Kidney tubule cell (primary cell): ENCODE data around the gene ZNRF2.
"Not testable (repeated sequence)": the region's sequence is repeated elsewhere in the genome, so short reads cannot be mapped to it uniquely, and the experiment has no call there.

Source experiments
- DNase-seq: peaks from one replicate; pipeline ENCODE4 v3.0.0-alpha.2; 2018; ENCODE audit warnings: low spot score

The ZNRF2 gene

GRCh38 chr7:30287625-30288024, 3.2 kb downstream of the ZNRF2 start:
- peak; percentile 22 for DNase-seq

- not testable (repeated sequence) for DNase-seq
These were observed 5.2 kb downstream of the ZNRF2 start for GRCh38 chr7:30289634-30290033.

- DNase-seq, result peak; percentile 82
These were observed 5.9 kb downstream of the ZNRF2 start for GRCh38 chr7:30290317-30290716.

DNA sequence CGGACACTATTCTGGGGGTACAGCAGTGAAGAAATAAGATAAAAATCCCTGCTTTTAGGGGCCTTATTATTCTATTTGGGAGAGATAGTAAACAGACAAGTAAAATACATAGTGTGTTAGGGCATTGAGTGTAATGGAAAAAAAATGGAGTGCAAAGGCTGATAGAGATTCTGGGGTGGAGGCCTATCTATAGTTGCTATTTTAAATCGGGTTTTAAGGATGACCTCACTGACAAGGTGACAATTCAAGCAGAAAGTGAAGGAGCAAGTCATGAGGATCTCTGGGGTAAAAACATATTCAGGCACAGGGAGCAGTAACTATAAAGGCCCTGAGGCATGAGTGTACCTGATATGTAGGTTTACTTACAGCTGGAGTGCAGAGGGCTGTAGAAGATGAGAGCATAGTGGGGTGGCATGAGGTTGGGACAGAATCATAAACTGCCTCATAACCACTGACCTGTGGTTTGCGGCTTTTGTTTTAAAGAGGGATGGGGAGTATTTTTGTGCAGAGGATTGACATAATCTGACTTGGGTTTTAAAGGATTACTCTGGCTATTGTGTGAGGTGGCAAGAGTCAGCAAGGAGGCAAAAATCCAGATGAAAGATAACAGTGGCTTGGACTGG, 8.1 kb downstream of the ZNRF2 start:
- not testable (repeated sequence) for DNase-seq

GRCh38 chr7:30296304-30296703, 11.9 kb downstream of the ZNRF2 start:
- DNase-seq, result not testable (repeated sequence)

DNA sequence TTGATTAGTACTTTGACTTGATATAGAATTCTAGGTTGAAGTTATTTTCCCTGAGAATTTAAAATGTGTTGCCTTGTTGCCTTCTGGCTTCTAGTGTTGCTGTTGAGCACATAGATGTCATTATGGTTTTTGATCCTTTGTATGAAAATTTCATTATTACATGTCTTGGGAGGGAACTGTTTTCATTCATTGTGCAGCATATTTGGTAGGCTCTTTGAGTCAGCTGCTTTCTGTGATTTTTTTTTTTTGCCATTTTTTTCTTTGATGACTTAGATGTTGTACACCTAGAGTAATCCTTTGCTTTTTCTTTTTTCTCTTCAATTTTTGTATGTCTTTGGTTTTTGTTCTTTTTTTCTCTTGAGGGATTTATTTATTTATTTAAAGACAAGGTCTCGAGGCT, 13.1 kb downstream of the ZNRF2 start:
- not testable (repeated sequence) for DNase-seq

- not testable (repeated sequence) for DNase-seq
These were observed 14.0 kb downstream of the ZNRF2 start for GRCh38 chr7:30298409-30298808.

GRCh38 chr7:30301751-30302150, 17.4 kb downstream of the ZNRF2 start:
- DNase-seq, result no peak

DNA sequence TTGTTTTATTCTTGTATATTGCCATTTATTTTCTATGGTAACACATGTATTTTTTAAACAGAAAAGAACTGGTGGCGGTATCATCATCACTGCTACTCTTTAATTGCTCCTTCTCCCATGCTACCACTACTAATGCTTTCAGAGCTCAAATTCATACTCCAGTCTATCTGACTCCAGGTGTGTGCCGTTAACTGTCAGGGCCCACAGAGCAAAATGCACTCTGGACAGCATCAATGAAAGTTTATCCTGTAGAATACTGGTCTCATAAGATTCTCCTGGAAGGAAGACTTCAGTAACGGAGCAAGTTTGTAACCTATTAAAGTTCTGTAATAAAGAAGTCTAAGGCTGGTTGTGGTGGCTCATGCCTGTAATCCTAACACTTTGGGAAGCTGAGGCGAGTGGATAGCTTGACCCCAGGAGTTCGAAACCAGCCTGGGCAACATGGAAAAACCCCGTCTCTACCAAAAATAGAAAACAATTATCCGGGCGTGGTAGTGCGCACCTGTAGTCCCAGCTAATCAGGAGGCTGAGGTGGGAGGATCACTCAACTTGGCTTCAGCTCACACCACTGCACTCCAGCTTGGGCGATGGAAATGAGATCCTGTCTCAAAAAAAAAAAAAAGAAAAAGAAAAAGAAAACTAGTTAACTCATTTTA, 18.4 kb downstream of the ZNRF2 start:
- DNase-seq, result no peak

DNA sequence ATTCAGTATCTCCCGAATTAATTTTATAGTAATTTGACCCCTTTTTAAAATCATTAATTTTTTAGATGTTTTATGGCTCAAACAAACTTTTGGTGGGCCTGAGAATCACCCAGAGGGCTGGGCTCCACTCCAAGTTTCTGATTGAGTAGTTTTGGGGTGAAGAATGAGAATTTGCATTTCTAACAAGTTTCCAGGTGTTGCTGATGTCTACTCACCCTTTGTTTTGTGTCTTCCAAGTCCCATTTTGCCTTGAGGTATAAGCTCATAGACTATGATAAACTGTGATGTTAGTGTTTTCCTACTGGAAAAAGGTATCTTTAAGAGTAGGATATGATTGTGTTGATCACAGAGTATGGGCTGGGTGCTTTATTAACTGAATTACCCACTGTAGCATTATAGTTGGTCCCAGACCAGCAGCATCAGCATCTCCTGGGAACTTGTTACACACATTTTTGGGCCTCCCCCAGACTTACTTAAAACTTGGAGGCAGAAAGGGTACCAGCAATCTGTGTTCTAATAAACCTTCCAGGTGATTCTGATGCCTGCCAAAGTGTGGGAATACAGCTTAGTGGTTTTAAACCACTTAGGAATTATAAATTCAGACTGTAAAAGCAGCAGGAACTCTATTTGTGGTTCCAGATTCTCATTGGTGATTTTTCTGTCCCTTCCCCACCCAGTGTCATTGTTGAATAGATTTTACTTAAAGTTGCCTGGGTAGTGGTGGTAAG, 19.1 kb downstream of the ZNRF2 start:
- no peak for DNase-seq

GRCh38 chr7:30304177-30304884, 19.9 kb downstream of the ZNRF2 start:
- no peak for DNase-seq

- DNase-seq, result no peak
These were observed 22.6 kb downstream of the ZNRF2 start for GRCh38 chr7:30306976-30307375.

GRCh38 chr7:30308389-30308788, 24.0 kb downstream of the ZNRF2 start:
- DNase-seq, result peak; percentile 24

DNA sequence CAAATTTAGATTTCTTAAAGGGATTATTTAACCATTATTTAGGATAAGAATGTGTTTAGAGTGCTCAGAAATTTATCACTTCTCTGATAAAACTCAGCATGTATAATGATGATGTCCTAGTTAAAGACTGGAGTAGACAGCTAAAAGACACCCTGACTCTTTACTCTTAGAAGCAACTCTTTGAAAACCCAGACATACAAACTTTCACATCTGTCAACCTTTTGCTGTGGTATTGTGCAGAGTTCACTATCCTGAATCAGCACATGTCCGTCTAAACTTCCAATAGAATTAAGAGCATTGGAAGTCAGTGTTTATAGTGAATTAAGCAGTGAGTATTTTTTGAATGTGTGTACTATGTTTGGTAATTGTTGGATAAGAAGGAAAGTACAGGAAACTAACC, 24.9 kb downstream of the ZNRF2 start:
- DNase-seq, result no peak

DNA sequence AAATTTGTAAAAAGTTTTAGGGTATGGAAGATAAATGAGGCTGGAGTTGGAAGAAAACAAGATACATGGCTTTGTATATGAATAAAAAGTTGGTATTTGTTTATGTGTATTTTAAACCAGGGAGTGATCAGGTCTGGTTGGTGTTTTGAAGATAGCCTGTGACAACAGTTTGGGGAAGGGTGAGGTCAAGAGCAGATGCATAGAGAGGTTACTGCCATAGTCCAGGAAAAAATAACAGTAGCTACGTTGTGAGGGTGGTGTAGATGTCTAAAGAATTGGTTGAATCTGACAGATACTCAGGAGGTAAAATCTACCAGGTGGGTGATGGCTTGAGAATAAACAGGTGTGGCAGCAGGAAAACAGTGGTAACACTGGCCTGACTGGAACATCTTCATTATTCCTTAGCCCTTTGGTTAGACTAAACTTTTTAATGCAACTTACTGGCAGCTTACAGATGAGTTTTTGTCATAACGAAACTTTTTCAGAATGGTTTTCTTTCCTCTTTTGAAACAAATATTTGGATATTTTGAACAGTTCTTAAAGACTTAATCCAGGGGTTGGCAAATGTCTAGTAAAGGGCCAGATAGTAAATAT, 25.5 kb downstream of the ZNRF2 start:
- DNase-seq, result no peak

GRCh38 chr7:30310674-30311362, 26.4 kb downstream of the ZNRF2 start:
- no peak for DNase-seq

DNA sequence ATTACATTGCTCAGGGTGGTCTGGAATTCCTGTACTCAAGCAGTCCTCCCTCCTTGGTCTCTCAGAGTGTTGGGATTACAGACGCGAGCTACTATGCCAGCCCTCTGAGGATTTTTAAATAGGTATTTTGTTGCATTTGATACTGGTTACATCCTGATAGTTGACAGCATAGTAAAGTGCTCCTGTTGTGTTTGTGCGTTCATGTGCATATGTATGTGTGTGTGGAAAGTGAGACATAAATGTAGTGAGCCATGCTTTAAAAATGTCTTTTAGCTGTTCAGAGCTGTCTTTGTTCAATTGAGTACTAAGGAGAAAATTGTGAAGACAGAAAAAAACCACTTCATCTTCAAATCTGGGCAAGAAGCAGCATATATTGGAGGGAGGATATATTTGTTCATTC, 27.8 kb downstream of the ZNRF2 start:
- DNase-seq, result peak; percentile 80

GRCh38 chr7:30313348-30313747, 29.0 kb downstream of the ZNRF2 start:
- no peak for DNase-seq

DNA sequence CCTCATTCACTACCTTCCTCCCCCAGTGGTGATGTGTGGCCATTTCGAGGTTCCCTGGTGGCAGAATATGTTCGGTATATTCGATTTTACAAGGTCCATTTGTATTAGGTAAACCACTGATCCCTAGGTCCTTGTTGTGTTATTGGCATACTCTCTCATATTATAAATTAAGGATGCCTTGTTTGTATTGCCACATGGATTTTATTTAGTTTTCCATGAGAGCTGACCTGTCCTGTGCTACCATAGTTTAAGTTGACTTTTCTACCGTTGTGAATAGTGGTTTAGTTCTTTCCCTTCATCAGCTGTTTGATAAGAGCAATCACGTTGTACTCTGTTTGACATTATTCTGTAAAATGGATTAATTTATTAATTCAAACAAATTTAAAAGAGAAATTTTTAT, 29.4 kb downstream of the ZNRF2 start:
- no peak for DNase-seq

GRCh38 chr7:30315589-30315988, 31.2 kb downstream of the ZNRF2 start:
- no peak for DNase-seq

GRCh38 chr7:30320392-30320791, 36.0 kb downstream of the ZNRF2 start:
- no peak for DNase-seq
